HG03103 (cell line): ENCODE results near the gene ARL16.

Source experiments
- ATAC-seq: cut with Tn5 transposase; IDR thresholded peaks from one replicate; pipeline ENCODE4 v1.9.1; 2021; ENCODE audit warnings: low read depth; ENCODE audit not compliant: unreplicated experiment

ARL16 gene

DNA sequence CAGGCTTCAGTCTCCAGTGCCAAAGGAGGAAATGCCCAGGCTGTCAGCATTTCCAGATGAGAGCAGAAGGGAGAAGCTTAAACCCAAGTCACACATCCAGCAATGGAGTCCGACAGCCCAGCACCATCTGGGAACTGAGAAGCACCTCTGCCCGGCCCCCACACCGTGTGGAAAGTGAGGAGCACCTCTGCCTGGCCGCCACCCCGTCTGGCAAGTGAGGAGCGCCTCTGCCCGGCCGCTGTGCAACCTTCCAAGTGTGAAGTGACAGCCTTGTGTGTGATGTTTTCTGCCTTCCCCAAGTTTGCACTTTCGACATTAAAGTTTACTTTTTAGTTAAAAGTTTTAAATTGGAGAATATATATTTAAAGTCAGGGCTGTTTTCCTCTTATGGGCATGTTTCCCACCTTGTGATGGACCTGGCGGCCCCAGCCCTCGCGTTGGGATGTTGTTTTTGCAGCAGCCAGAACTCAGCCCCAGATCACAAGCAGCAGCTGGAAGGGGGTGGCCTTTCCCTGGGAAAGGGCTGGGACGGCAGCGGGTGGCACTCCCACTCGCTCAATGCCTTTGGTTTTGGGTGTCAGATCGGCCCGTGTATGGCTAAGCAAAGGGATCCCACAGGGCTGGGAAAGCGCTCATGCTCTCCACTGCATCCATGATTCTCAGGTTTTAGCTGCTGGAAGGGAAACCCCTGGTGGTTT lies 9.9 kb downstream of the ARL16 start:
- no peak for ATAC-seq

DNA sequence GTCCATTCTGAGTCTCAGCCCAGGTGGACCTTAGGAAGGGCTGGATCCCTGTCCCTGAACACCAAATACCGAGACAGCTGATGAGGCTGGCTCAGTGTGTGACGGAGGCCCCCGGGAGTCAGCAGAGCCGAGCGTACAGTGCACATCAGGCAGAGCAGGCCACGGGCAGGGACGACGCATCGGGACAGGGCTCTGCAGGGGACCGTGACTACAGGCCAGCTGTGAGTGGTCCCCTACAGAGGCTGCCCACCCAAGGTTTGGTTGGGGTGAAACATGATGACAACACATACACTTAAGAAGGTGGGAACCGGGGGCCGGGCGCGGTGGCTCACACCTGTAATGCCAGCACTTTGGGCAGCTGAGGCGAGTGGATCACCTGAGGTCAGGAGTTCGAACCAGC lies 10.6 kb downstream of the ARL16 start:
- ATAC-seq, result no peak

DNA sequence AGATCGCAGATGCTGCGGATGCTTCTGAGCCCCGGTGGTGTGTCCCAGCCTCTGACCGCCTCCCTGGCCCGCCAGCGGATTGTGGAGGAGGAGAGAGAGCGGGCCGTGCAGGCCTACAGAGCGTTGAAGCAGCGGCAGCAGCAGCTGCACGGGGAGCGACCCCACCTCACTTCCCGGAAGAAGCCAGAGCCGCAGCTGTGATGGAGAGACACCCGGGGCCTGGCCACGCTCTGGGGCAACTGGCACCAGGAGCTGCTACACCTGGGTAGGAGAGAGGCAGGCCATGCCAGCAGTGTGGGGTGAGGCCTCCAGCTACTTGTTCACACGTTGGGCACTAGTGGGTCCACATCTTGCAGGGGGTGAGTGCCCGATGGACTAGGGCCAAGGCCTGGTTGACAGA lies 11.1 kb downstream of the ARL16 start:
- ATAC-seq, result no peak

DNA sequence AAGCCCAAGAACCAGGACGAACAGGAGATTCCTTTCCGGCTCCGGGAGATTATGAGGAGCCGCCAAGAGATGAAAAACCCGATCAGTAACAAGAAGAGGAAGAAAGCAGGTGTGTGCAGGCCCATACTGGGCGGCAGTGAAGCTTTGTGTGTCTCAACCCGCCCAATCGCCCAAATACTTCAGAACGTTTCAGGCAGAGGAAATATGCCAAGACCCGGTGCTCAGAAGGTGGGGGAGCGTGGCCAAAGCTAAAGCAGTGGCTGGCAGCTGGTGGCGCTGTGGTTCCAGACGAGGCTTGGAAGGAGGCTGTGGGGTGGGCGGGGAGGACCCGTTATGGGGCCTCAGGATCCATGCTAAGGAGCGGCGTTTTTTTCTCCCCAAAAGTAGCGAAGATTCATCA lies 15.8 kb downstream of the ARL16 start:
- no peak for ATAC-seq

DNA sequence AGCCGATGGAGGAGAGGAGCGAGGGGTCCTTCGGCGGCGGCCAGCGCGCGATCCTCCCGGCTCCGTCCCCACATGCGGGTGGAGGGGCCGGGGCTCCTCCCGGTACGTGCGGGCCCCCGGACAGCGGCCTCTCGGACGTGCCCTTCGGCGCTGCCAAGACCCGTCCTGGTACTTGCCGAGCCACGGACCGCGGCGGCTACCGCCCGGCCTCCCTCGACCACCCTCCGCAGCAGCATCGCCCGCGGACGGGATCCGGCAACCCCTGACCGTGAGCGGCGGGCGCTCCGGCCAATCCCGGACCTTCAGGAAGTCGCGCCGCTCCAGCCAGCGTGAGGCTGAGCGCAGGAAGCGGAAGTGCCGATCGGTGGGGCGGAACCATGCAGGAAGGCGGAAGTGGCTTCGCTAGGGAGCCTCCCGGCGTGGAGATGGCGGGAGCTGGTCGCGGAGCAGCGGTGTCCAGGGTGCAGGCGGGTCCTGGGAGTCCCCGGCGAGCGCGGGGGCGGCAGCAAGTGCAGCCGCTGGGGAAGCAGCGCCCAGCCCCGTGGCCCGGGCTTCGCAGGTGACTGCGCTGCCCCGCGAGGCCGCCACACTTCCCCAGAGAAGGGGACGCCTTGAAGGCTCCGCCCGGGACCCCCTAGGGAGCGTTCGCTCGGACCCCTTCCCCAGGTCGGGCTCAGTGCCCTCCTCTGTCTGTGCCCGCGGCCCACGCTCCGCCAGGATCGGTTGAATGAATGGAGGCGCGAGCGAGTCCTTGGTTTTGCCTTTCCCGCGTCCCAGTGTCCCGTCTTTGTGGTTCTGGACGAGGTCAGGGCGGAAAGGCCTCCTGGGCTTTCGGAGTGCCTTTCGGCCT lies 17.0 kb downstream of the ARL16 start, which contains the start of the genes CCDC137 and OXLD1:
Gene CCDC137, plus strand, starts transcription at position 396 of the 850 bp plus-strand sequence. Its CDS starts 30 bp downstream, at position 426.
Gene OXLD1, minus strand, starts transcription at position 264 of the 850 bp plus-strand sequence. Its CDS starts 28 bp downstream, at position 236.
- ATAC-seq, result peak; percentile 74

DNA sequence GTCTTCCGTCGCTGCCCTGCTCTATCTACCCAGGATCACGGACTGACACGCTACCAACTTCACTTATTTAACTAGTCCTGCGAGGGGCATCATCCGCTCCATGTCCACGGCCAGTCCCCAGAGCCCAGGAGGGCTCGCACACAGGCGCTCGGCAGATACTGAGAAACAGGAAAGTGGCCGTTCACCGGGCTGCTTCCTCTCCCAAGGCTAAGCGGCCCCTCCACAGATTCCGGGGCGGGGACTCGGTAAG lies 17.6 kb downstream of the ARL16 start:
- ATAC-seq, result peak; percentile 3

DNA sequence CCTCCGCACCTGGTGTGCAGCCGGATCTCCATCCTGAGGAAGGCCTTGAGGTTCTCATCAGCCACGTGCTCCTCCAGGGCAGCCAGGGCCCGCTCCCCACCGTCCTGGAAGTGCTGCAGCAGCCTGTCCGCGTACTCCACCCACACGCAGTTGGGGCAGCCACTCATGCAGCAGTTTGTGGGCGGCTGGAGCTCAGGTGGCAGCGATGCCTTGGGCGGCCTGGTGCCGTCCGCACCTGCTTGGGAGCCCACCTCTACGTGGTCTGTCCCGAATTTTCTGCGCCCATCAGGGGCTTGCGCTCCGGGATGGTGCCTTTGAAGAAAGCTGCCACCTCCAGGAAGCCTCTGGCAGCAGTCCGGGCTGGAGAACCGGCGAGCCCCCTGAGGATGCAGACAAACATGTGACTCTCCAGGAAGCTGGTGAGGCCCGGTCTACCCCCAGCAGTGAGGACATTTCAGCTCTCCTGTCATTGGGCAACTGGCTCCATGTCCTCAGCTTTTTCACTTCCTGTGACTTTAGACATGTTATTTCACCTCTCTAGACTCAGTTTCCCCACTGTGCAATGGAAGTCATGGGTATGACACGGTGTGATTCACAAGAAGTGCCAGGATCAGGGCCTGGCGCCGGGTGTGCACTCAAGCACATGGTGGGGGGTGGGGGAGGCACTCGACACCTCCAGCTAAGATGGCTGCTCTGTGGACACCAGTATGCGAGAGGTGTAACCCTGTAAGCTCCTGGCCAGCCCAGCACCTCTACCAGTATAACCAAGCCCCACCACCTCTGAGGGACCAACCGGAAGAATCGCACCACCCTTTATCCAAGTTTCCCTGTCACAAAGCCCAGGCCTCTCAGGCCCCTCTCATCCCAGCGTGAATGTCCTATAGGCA lies 18.1 kb downstream of the ARL16 start:
- ATAC-seq, result peak; percentile 17

DNA sequence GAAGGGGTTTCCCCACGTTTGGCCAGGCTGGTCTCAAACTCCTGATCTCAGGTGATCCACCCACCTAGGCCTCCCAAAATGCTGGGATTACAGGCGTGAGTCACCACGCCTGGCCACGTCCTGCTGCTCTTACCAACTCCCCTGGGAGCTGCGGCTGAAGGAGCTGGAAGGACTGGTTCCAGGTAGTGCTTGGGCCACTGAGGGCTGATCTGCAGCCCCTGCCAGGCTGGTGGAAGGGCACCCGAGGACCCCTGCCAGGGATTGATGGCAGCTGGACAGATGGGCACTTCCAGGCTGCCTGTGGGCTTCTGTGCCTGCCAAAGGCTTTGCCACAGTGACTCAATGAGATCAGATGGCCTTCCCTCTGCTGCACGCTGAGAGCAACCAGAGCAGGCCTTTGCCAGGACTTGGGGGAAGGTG lies 19.5 kb downstream of the ARL16 start:
- ATAC-seq, result no peak

DNA sequence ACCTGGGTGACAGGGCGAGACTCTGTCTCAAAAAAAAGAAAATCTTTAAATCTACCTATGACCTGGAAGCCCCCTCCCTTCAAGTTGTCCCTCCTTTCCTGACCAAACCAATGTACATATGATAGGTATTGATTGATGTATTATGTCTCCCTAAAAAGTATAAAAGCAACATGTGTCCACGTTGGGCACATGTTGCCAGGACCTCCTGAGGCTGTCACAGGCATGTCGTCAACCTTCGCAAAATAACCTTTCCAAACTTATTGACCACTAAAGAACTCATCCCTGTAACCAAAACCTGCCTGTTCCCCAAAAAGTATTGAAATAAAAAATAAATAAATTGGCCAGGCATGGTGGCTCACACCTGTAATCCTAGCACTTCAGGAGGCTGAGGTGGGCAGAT lies 21.6 kb downstream of the ARL16 start:
- ATAC-seq, result no peak

DNA sequence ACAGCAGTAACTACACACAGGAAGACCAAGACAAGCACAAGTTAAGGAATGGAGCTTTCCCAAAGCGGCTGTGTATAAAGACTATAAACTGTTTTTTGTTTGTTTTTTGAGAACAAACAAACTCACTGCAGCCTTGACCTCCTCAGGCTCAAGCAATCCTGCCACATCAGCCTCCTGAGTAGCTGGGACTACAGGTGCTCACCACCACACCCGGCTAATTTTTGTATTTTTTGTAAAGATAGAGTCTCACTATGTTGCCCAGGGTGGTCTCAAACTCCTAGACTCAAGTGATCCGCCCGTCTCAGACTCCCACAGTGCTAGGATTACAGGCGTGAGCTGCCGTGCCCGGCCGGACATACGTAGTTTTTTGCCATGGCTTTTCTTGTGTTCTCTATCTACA lies 23.2 kb downstream of the ARL16 start:
- ATAC-seq, result no peak

DNA sequence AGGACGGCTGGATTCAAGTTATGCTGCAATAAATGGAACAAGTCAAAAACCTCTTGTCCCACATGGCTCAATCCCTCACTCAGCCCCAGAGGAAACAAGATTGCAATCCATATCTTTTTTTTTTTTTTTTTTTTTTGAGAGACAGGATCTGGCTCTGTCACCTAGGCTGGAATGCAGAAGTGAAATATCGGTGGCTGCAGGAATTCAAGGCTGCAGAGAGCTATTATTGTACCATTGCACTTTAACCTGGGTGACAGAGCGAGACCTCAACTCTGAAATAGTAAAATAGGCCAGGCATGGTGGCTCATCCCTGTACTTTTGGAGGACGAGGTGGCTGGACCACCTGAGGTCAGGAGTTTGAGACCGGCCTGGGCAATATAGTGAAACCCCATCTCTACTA lies 24.6 kb downstream of the ARL16 start:
- no peak for ATAC-seq

DNA sequence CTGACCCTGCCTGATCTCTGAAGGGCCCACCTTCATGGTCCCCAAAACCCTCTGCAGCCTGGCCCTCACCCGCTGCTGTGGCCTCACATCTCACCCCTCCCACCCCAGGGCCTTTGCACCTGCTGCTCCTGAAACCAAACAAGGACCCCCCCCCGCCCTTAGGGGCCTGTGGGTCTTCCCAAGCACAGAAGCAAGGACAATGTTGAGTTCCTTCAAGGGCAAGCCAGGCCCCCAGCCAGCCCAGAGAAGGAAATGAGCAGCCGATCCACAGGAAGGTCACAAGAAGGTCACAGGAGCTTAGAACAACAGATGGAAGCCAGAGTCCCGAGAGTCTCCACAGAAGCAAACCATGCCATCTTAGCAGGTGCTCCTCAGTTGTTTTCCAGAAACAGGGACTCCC lies 26.8 kb downstream of the ARL16 start:
- no peak for ATAC-seq

DNA sequence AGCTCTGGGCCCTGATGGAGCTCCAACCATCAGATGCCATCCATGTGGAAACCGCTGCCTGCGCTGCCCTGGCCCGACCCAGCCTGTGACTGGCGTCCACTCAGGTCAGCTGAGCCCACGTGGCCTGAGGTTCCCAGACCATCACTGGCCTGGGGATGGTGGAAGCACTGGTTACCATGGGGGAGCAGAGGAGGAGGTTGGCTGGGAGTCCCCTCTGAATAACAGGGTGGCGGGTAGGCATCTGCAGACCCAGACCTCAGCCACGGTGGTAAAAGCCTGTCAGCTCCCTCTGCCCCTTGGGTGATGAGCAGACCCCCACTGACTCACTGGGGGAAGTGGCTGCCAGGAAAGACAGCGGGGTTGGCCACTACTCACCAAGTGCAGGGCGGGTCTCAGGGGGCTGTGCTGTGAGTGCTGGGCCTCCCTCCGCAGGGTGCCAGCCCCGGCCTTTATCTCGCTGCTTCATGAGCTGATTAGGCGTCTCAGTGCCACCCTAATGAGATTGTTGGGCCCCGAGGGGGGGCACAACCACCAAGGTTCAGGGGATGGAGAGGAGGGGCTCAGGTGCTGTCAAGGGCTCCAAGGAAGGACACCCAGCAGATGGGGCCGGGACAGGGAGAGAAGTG lies 27.4 kb downstream of the ARL16 start, which contains the start of gene PDE6G:
Gene PDE6G, minus strand, starts transcription at position 425 of the 626 bp plus-strand sequence. CDS start 3,237 bp downstream, outside the sequence.
- no peak for ATAC-seq

DNA sequence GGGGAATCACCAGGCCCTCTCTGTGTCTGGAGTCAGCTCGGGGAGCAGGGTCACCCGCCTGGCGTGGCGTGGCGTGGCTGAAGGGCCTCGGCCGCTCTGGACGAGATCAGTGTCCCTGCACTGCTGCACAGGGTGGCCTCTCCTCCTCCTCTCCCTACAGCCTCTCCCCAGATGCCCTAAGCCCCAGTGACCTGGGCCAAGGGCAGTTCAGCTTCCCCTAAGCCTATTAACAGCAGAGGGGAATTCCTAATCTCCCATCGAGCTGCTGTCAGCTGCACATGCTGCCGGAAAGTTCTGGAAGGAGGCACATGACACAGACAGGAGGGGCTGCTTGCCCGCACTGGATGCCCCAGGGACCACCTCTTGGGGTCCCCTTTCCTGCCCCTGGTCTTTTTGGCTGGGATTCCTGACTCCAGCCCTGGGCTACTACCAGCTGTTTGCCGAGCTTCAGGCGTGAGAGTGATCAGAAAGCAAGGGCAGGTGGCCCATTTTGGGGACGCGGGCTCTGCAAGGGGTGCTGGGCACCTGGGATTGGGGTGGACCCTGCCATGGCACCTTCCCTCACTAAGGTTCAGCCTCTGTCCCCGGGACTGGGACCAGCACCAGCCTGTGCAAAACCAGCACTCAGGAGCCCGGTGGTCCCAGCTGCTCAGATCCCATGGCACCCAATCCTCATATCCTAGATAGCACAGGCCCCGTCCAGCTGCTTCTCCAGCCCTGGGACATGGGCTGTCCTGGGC lies 28.0 kb downstream of the ARL16 start:
- no peak for ATAC-seq

DNA sequence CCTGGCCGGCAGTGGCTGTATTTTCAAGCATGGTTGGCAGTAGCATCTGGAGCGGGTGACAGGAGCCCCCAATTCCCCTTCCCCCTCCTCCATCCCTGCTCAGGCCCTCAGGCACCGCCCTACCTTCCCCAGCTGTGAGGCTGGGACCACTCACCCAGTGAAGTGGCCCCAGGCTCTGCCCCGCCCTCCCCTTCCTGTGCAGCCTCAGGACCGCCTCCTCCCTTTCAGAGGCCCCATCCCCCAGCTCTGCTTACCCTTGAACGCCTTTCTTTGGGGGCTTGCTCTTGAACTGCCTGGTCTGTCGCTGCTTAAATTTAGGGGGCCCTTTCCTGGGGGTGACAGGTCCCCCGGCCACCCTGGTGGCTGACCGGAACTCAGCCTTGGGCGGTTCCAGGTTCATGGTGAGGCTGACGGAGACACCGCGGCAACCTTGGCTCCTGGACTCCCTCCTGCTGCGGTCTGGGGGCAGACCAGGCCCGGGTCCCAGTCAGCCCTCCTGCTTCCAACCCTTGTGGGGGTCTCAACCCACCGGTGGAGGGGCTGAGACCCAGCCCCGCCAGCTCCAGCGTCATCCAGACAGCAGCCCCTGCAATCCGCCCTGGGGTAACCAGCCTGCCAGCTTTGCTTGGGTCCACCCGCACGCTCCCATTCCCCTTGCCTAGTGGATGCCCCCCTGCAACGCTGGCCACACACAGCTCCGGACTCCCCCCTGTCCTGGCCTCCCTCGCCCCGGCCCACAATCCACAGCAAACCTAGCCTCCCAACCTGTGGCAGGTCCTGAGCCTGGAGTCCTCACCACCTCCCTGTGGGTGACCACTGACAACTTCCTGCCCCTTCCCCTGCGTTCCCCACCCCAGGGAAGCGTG lies 30.5 kb downstream of the ARL16 start:
- no peak for ATAC-seq

DNA sequence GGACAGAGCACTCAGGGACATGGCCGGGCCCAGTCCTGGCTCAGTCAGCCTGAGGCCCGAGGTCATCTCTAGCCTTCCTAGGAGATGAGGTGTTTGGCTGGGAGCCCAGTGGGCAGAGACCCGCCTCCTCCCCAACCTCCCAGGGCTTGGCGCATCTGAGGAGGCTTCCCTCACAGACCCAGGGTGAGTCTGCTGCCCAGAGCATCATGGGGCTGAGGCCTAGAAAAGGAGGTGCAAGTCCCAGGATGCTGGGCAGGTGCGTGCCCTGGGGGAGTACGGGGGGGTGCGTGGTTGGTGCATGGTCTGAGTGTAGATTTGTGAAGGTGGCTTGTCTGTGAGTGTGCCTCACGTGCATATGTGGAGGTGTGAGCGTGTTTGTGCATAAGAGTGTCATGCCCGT lies 31.9 kb downstream of the ARL16 start:
- no peak for ATAC-seq

DNA sequence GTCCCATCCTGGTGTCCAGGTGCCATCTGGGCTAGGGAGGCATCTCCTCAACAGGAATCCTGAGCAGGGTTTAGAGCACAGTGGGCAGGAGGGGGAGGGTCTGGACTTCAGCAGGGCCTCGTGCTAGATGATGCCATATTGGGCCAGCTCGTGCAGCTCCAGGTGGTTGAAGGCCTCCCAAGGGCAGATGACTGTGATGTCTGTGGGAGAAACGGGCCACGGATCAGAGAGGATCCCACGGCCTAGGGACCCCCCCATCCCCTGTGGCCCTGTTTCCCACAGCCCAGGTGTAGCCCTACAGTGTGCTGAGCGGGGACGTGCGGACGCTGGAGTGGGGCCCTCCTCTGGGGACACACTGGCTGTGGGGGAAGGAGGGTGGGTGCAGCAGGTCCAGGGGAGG lies 32.6 kb downstream of the ARL16 start:
- no peak for ATAC-seq

DNA sequence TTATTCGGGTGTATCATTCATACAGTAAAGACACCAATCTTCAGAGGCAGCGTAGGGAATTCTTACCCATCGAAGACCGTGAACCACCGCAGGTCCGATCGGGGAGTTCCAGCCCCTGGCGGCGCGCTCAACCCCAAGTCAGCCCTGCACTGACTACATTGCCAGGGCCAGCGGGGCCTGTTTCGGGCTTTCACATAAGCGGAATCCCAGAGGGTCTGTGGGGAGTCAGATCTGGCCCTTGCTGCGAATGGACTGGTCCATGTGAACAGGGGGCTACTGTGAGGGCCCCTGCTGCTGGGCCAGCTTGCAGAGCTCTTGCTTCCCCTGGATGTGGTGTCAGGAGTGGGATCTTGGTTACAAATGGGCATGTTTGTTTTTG lies 34.9 kb downstream of the ARL16 start:
- ATAC-seq, result no peak
